ENCODE data around the gene ATG7.
"Not testable (repeated sequence)": the region's sequence is repeated elsewhere in the genome, so short reads cannot be mapped to it uniquely, and the experiment has no call there.

Gene ATG7

GRCh38 chr3:11583235-11583634 is 311.0 kb downstream of the ATG7 start:
- DNase-seq (ENCODE audit: low read depth in 1 of 2, low spot score in 1 of 2), result no peak

DNA sequence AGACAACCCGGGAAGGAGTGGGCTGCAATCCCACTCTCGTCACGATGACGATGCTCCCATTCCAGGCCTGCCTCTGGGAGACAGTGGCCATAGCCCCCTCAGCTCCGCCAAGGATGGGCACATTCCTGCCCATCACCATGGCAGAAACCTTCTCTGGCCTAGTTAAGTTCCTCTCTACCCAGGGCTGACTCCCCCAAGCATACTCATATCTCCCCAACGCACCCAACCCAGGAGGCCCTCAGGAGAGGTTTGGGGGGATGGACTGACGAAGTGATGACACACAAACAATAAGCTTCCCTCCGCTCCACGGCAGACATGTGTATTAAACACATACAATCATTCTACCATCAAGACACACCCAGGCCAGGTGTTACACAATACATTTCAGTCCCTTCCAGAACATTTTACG is 311.4 kb downstream of the ATG7 start:
- DNase-seq (ENCODE audit: low read depth in 1 of 2, low spot score in 1 of 2), result no peak

GRCh38 chr3:11584570-11584969 is 312.4 kb downstream of the ATG7 start:
- no peak for DNase-seq (ENCODE audit: low read depth in 1 of 2, low spot score in 1 of 2)

DNA sequence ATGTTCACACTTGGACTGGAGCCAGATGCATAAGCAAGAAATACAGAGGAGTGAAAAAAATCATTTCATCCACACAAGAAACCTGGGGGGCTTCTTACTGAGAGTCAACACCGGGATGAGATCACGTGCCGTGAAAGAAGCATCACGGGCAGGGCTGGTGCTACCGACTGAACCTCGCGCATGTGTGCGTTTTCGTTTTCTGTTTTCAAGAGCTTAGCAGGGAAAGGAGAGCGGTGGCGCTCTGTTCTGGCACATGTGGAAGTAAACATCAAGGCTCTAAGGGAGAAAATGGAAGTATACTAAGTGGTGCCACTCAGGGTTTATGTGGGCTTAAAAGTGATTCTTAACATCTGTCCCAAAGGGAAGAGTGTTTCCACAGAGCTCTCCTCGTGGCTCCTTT is 315.6 kb downstream of the ATG7 start:
- DNase-seq (ENCODE audit: low read depth in 1 of 2, low spot score in 1 of 2), result no peak

- DNase-seq (ENCODE audit: low read depth in 1 of 2, low spot score in 1 of 2), result no peak
Observed at GRCh38 chr3:11588338-11588737, 316.1 kb downstream of the ATG7 start.

DNA sequence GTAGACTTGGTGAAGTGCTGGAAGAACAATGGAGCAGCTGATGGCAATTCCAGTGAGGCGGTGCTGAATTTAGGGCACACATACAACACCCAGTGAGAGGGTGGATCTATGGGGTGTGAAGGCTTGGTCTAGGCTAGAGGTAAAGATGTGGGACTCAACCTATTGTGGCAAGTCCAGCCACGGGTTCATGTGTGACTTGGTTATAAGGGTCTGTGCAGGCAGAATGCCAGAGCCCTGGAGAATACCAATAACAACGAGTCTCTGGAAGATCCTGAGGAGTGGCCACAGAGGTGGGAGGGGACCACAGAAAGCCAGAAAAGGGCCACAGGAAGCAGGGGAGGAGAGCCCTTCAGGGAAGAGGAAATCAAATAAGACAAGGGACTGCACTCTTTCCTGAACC is 316.6 kb downstream of the ATG7 start:
- DNase-seq (ENCODE audit: low read depth in 1 of 2, low spot score in 1 of 2), result no peak

DNA sequence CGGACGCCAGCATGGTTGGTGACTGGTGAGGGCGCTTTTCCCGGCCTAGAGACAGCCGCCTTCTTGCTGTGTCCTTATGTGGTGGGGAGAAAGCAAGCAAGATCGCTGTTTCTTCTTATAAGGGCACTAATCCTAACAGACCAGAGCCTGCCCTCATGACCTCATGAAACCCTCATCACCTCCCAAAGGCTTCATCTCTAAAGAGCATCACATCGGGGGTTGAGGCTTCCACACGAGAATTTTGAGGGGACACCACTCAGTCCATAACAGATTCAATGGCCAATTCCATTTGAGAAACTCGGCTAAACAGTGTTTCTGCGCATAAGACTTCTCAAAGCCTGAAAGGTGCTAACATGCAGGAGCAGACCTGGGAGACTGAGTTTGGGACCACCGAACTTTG is 317.5 kb downstream of the ATG7 start:
- no peak for DNase-seq (ENCODE audit: low read depth in 1 of 2, low spot score in 1 of 2)

- no peak for DNase-seq (ENCODE audit: low read depth in 1 of 2, low spot score in 1 of 2)
Observed at GRCh38 chr3:11591002-11591355, 318.8 kb downstream of the ATG7 start.

- DNase-seq (ENCODE audit: low read depth in 1 of 2, low spot score in 1 of 2), result no peak
Observed at GRCh38 chr3:11591391-11592282, 319.4 kb downstream of the ATG7 start.

DNA sequence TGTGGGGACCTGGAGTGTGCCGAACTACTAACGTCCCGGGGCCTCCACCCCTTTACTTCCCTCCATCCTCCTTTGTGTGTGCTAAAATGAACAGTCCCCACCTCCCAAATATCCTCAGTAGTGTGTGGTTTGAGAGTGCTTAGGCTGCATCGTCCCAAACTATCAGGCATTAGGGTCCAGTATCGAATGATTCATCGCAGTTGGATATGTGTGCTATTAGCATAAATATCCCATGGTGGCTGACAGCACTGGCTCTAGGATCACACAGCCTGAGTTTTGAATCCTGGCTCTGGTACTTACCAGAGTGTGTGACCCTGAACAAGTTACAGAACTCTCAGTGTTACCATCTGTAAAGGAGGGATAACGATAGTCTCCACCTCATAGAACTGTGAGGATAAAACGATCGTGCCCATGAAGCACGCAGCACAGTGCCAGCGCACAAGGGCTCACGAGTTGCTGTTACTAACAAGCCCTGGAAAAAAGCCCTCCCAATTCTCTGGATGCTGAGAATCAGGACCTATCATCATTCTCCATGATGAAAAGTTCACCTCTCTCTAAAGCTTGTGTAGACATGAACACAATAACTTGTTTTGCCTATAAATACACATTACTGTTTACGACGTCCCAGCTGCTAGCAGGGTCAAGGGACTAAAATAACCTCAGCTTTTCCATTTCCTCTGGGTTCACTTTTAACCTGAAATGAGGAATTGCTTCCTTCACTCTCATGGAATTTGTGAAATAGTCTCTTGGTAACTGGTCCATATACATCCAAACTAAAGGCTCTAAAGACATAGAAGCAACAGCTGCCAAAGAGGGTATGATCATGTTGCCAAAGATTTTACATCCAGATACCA is 320.5 kb downstream of the ATG7 start:
- DNase-seq (ENCODE audit: low read depth in 1 of 2, low spot score in 1 of 2), result no peak

DNA sequence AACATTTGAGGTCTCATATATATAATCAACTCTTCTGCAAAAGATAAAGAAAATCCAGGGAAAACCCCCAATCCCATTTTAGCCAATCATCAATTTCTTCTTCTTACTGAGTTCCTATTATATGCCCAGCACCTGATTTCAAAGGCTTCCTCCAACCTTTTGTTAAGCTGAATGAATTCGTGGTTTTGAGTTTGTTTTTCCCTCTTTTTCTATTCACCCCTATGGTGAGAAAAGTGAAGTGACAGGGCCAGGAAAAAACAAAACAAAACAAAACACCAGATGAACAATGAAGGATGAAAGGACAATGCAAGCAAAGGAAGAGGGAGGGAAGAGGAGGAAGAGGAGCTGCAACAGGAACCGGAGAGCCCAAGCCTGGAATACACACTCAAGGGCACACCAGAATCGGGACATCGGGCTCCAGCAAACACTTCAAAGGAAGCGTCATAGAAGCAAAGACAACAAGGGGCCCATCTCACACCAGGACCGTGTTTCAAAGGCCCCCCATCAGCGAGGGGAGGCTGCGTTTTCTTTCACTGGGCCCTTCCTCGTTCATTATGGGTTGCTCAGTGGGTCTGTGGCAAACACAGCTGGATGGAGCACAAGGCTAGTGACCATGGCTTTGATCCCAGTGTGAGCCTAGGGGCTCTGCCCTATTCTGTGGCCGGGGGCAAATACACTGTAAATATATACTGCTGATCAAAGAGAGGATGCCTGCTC is 321.3 kb downstream of the ATG7 start:
- no peak for DNase-seq (ENCODE audit: low read depth in 1 of 2, low spot score in 1 of 2)

GRCh38 chr3:11595024-11595423 is 322.8 kb downstream of the ATG7 start:
- DNase-seq (ENCODE audit: low read depth in 1 of 2, low spot score in 1 of 2), result not testable (repeated sequence)

GRCh38 chr3:11596387-11596786 is 324.2 kb downstream of the ATG7 start:
- DNase-seq (ENCODE audit: low read depth in 1 of 2, low spot score in 1 of 2), result no peak

DNA sequence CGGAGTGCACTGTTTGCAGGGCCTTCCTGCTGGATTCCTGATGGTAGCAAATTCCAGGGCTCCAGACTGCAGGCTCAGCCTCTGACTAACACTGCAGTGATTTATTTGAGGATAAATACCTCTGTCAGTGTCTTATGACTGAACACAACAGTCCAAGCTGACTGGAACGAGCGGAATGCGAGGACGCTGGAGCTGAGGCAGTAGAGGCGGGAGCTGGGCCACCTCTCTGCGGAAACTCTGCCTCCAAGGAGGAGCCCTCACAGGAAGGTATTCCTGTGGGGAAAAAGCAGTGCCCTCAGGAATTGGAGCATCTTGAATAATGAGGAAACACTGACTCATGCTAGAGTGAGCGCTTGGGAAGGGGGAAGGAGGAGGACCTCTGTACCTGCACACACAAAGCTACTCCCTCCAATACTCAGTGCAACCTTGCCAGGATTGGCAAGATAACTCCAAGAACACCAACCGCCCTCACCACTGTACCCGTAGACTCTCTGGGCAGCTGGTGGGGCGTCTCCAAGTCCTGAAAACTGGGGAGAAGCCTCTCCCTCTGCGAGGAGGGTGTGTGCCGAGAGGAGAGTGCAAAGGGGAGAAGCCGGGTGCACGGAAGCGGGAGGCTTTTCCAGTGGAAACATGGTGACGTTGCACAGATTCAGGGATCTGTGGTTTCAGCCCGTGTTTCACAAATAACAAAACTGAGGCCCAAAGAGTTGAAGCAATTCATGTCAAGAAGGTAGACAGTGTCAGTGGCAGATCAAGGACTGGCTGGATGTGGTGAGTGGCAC is 328.5 kb downstream of the ATG7 start:
- no peak for DNase-seq (ENCODE audit: low read depth in 1 of 2, low spot score in 1 of 2)

- DNase-seq (ENCODE audit: low read depth in 1 of 2, low spot score in 1 of 2), result no peak
Observed at GRCh38 chr3:11601446-11602238, 329.4 kb downstream of the ATG7 start.

DNA sequence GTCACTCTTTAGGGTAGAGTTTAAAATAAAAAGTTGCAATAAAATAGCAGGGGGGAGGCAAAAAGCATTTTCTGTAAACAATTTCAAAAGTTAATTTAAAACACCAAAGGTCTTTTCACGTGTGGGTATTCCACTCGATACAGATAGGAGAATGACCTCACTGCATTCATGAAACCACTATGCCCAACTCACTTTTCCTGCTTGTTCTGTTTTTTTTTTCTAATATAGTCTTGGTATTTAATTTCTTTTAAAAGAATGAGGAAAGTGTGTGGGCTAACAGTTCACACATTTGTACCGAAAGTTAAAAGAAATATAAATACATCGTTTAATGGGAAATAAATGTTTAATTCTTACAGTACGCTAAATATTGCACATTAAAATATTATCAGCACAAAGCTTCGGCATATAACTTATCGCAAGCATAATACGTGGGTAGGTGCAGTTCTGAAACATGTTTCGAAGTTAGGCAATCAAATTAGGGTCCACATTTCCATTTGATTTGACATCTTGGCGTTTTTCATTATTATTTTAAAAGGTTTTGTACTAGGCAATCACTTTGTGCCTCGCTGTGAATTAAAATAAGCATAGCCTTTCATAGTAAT is 330.1 kb downstream of the ATG7 start:
- no peak for DNase-seq (ENCODE audit: low read depth in 1 of 2, low spot score in 1 of 2)

- no peak for DNase-seq (ENCODE audit: low read depth in 1 of 2, low spot score in 1 of 2)
Observed at GRCh38 chr3:11602886-11603527, 330.8 kb downstream of the ATG7 start.

GRCh38 chr3:11603628-11604027 is 331.4 kb downstream of the ATG7 start:
- no peak for DNase-seq (ENCODE audit: low read depth in 1 of 2, low spot score in 1 of 2)
